Rectal smooth muscle tissue (tissue), 1 donor: Measurements from ENCODE around the gene FAM219A.
"Not testable (repeated sequence)": the region's sequence is repeated elsewhere in the genome, so short reads cannot be mapped to it uniquely, and the experiment has no call there.

Experiments
- H3K27ac ChIP-seq: one replicate; pipeline ENCODE4 v1.7.0; 2013; ENCODE audit warnings: low read depth, low read length, inconsistent platforms
- H3K27me3 ChIP-seq: one replicate; pipeline ENCODE4 v1.7.0; 2013; ENCODE audit warnings: low read length; ENCODE audit not compliant: control insufficient read depth, insufficient read depth
- H3K36me3 ChIP-seq: one replicate; pipeline ENCODE4 v1.7.0; 2013; ENCODE audit warnings: low read length; ENCODE audit not compliant: control insufficient read depth, insufficient read depth
- H3K4me1 ChIP-seq: one replicate; pipeline ENCODE4 v1.7.0; 2013; ENCODE audit warnings: low read length; ENCODE audit not compliant: control insufficient read depth, insufficient read depth
- H3K4me3 ChIP-seq: one replicate; pipeline ENCODE4 v1.7.0; 2013; ENCODE audit warnings: low read length
- H3K9ac ChIP-seq: one replicate; pipeline ENCODE4 v1.7.0; 2013; ENCODE audit warnings: low read length

Gene FAM219A

GRCh38 chr9:34454571-34455065 lies 3.8 kb downstream of the FAM219A start:
- peaks cover 5% of the 10 kb centered on the region for H3K4me1 ChIP-seq
- H3K36me3 ChIP-seq: no peaks in the 10 kb centered on the region
- H3K27me3 ChIP-seq: peaks cover 3% of the 10 kb centered on the region
- no peak overlapping the region for H3K9ac ChIP-seq
- no peak overlapping the region for H3K4me3 ChIP-seq
- H3K27ac ChIP-seq: no peak overlapping the region

DNA sequence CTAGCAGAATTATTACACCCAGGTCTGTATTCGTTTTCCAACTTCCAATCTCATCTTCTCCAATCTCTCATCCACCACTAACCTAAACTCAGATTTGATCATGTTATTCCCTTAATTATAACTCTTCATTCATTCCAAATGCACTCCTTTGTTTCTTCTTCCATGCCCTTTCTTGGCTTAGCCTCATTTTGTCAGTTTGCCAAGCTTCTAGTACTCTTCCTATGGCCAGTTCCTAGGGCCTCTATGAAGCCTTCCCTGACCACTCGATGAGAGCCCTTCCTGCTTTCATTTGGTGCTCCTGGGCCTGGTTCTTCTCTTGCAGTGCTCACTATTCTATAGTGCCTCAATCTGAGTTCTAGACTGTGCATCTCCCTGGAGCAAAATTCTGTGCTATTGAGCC lies 5.8 kb downstream of the FAM219A start:
- Histone ChIP-seq H3K27me3 (peaks cover 3% of the 10 kb centered on the region), H3K27ac (no peak overlapping the region), H3K4me3 (no peak overlapping the region), H3K9ac (no peak overlapping the region), H3K4me1 (peaks cover 5% of the 10 kb centered on the region), H3K36me3 (no peaks in the 10 kb centered on the region)

- Histone ChIP-seq H3K27me3 (no peaks in the 10 kb centered on the region), H3K27ac (no peak overlapping the region), H3K9ac (no peak overlapping the region), H3K4me3 (no peak overlapping the region), H3K4me1 (no peaks in the 10 kb centered on the region), H3K36me3 (no peaks in the 10 kb centered on the region)
Observed at GRCh38 chr9:34451545-34451944, 6.8 kb downstream of the FAM219A start.

DNA sequence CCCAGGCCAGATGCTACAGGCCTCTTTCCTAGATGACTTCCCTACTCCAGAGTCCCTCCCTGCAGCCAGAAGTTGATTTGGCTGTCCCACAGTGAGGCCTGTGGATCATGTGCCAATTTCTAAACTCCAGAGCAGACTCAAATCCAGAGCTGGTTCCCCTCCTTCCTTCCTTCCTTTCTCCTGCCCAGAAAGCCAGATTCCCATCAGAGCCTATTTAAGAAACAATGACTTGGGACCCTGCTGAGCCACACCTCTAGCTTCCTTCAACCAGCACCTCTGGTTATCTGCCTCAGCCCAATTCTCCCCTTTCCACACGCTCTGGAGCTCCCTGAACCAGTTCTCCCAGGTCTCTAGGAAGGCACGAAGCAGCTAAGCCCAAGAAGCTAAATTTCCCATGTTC lies 7.2 kb downstream of the FAM219A start:
- H3K27ac ChIP-seq: no peak overlapping the region

GRCh38 chr9:34450644-34451043 lies 7.7 kb downstream of the FAM219A start:
- H3K36me3 ChIP-seq: no peaks in the 10 kb centered on the region
- no peak overlapping the region for H3K9ac ChIP-seq
- no peaks in the 10 kb centered on the region for H3K4me1 ChIP-seq
- H3K4me3 ChIP-seq: no peak overlapping the region
- no peaks in the 10 kb centered on the region for H3K27me3 ChIP-seq
- H3K27ac ChIP-seq: no peak overlapping the region

More for the DNA sequence above, 7.2 kb downstream of the FAM219A start:
- Histone ChIP-seq H3K9ac (no peak overlapping the region), H3K36me3 (no peaks in the 10 kb centered on the region), H3K27me3 (no peaks in the 10 kb centered on the region), H3K4me1 (no peaks in the 10 kb centered on the region), H3K4me3 (no peak overlapping the region)

- Histone ChIP-seq H3K9ac (no peak overlapping the region), H3K27me3 (no peaks in the 10 kb centered on the region), H3K27ac (no peak overlapping the region), H3K4me1 (no peaks in the 10 kb centered on the region), H3K4me3 (no peak overlapping the region), H3K36me3 (no peaks in the 10 kb centered on the region)
Observed at GRCh38 chr9:34446951-34447350, 11.4 kb downstream of the FAM219A start.

GRCh38 chr9:34446468-34446891 lies 11.9 kb downstream of the FAM219A start:
- no peaks in the 10 kb centered on the region for H3K36me3 ChIP-seq
- no peak overlapping the region for H3K27ac ChIP-seq
- H3K4me1 ChIP-seq: no peaks in the 10 kb centered on the region
- no peaks in the 10 kb centered on the region for H3K27me3 ChIP-seq
- H3K4me3 ChIP-seq: no peak overlapping the region
- H3K9ac ChIP-seq: no peak overlapping the region

DNA sequence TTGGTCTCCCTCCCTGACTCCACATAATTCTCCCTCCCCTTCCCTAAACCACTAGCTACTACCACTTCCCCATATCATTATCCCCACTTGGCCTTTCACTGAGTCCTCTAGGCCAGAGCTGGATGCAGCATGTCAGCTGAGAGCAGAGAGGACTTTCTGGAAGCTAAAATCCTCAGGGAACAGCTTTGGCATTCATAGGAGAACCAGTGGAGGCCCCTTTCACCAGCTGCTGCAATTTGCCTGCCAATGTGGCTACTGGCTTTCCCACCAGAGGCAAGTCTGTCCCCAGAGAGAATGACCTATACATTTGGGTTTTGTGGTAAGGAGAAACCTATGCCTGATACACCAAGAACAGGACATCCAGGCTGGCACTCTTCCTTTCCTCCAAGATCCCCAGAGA lies 14.4 kb downstream of the FAM219A start:
- H3K27ac ChIP-seq: no peak overlapping the region
- H3K4me3 ChIP-seq: no peak overlapping the region
- H3K4me1 ChIP-seq: no peaks in the 10 kb centered on the region
- no peaks in the 10 kb centered on the region for H3K27me3 ChIP-seq
- H3K36me3 ChIP-seq: no peaks in the 10 kb centered on the region
- no peak overlapping the region for H3K9ac ChIP-seq

GRCh38 chr9:34443533-34443932 lies 14.8 kb downstream of the FAM219A start:
- H3K4me3 ChIP-seq: no peak overlapping the region
- no peak overlapping the region for H3K9ac ChIP-seq
- H3K27me3 ChIP-seq: no peaks in the 10 kb centered on the region
- no peak overlapping the region for H3K27ac ChIP-seq
- no peaks in the 10 kb centered on the region for H3K4me1 ChIP-seq
- no peaks in the 10 kb centered on the region for H3K36me3 ChIP-seq

GRCh38 chr9:34442770-34443169 lies 15.6 kb downstream of the FAM219A start:
- Histone ChIP-seq H3K27me3 (no peaks in the 10 kb centered on the region), H3K4me1 (no peaks in the 10 kb centered on the region), H3K4me3 (no peak overlapping the region), H3K27ac (no peak overlapping the region), H3K9ac (no peak overlapping the region), H3K36me3 (no peaks in the 10 kb centered on the region)

DNA sequence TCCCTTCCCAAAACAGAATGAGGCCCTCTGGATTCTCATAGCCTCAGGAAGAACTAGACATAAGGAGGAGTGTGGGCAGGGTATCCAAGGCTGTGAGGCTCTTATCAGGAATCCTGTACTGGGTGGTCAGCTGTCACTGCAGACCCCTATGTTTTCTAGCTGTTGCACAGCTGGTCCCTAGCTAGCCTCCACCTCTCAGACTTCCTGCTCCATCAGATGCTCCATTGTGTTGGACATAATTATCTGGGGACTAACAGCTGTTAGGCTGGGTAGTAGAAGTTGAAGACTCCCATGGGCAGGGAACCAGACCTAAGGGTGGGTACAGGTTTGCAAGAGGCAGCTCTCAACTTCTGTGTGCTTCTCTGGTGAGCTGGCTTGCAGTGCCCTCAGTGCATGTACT lies 18.4 kb downstream of the FAM219A start:
- H3K9ac ChIP-seq: no peak overlapping the region
- no peak overlapping the region for H3K27ac ChIP-seq
- H3K27me3 ChIP-seq: no peaks in the 10 kb centered on the region
- H3K4me1 ChIP-seq: no peaks in the 10 kb centered on the region
- no peaks in the 10 kb centered on the region for H3K36me3 ChIP-seq
- no peak overlapping the region for H3K4me3 ChIP-seq

GRCh38 chr9:34438465-34438864 lies 19.9 kb downstream of the FAM219A start:
- H3K4me1 ChIP-seq, H3K9ac ChIP-seq, H3K4me3 ChIP-seq, H3K27me3 ChIP-seq, H3K27ac ChIP-seq, H3K36me3 ChIP-seq: not testable (repeated sequence)

DNA sequence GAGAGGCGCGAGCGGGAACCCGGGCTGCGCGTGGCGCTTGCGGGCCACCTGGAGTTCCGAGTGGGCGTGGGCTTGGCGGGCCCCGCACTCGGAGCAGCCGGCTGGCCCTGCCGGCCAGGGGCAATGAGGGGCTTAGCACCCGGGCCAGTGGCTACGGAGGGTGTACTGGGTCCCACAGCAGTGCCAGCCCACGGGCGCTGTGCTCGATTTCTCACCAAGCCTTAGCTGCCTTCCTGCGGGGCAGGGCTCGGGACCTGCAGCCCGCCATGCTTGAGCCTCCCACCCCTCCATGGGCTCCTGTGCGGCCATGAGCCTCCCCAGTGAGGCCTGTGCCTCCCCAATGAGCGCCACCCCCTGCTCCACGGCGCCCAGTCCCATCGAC lies 20.5 kb downstream of the FAM219A start:
- not testable (repeated sequence) for H3K27ac ChIP-seq, H3K4me1 ChIP-seq, H3K9ac ChIP-seq, H3K27me3 ChIP-seq, H3K36me3 ChIP-seq, H3K4me3 ChIP-seq
